ENCODE results near the gene SMAP1. TPM values are rescaled to one million over a fixed set of nuclear protein-coding genes. Genes with fewer than 3 reads are reported as not detected.

Gene SMAP1
- total RNA-seq, 3 donors from 2014 or later = 21.1 to 23.2 (median 22.6) TPM

DNA sequence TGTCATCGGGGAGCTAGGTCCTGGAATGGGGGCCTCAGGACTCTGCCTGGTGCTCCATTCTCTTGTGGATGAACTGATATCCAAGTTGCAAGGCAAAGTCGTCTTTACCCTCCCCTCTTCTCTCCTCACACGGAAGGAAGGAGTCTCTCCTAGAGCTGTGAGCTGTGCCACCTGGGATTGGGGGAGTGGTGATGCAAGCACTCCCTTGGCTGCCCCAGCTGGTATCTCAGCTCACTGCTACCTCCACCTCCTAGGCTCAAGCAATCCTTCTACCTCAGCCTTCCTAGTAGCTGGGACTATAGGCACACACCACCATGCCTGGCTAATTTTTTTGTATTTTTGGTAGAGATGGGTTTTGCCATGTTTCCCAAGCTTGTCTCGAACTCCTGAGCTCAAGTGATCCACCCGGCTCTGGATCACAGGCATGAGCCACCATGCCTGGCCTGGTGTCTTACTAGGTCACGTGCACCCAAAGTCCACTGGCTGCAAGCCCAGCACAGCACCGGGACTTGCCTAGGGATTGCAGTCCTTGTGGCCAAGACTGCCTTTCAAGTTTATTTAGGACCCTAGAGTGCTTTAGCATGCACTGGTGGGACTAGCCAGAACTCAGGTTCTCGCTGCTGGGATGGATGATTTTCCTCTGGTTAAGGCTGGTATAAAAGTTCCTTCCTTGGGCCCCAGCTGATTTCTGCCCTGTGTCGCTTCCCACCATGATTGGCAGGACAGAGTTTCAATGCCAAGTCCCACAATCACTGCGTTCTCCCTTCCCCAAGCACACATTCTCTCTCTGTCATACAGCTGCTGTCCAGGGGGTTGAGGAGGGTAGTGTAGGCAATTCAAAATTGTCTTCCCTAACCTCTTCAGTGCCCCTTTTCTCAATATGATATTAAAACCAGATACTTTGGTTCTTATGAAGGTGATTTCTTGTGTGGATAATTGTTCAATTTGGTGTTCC is 33.5 kb downstream of the SMAP1 start:
- ATAC-seq = no peak
- H3K36me3 Mint-ChIP-seq (ENCODE audit: insufficient read depth) = peaks cover 9% of the 10 kb centered on the region

GRCh38 chr6:70705772-70706171 is 38.1 kb downstream of the SMAP1 start:
- DNase-seq = no peak
- no peak overlapping the region for H3K4me3 Mint-ChIP-seq
- H3K36me3 Mint-ChIP-seq (ENCODE audit: insufficient read depth) = peaks cover 3% of the 10 kb centered on the region
- H3K27me3 Mint-ChIP-seq (ENCODE audit: low read depth) = no peaks in the 10 kb centered on the region
- H3K9me3 Mint-ChIP-seq = no peaks in the 10 kb centered on the region
- ATAC-seq = no peak
- peaks cover 55% of the 10 kb centered on the region for H3K4me1 Mint-ChIP-seq (ENCODE audit: low read depth)

More for the DNA sequence above, 33.5 kb downstream of the SMAP1 start:
- Mint-ChIP-seq H3K9me3 (no peaks in the 10 kb centered on the region), H3K4me3 (no peak overlapping the region), H3K4me1 (ENCODE audit: low read depth) (peaks cover 64% of the 10 kb centered on the region), H3K27me3 (ENCODE audit: low read depth) (no peaks in the 10 kb centered on the region)
- no peak for DNase-seq

- H3K9me3 Mint-ChIP-seq = no peaks in the 10 kb centered on the region
- no peaks in the 10 kb centered on the region for H3K27me3 Mint-ChIP-seq (ENCODE audit: low read depth)
- H3K4me1 Mint-ChIP-seq (ENCODE audit: low read depth) = peaks cover 48% of the 10 kb centered on the region
- peaks cover 2% of the 10 kb centered on the region for H3K36me3 Mint-ChIP-seq (ENCODE audit: insufficient read depth)
- H3K4me3 Mint-ChIP-seq = no peak overlapping the region
- DNase-seq = no peak
- no peak for ATAC-seq
Measured at GRCh38 chr6:70706491-70707123, 38.9 kb downstream of the SMAP1 start.

DNA sequence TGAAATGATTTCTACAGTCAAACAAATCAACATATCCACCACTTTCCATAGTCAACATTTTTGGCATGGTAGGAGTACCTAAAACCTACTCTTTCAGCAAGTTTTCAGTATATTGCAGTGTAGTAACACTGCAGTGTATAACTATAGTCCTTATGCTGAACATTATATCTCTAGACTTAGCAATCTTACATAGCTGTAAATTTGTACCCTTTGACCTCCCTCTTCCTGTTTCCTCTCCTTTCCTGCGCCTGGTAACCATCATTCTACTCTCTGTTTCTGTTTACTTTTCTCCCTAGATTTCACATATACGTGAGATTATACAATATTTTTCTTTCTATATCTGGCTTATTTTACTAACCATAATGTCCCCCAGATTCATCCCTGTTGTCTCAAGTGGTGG is 40.2 kb downstream of the SMAP1 start:
- DNase-seq = no peak
- H3K36me3 Mint-ChIP-seq (ENCODE audit: insufficient read depth) = peaks cover under 1% of the 10 kb centered on the region
- H3K4me1 Mint-ChIP-seq (ENCODE audit: low read depth) = peaks cover 48% of the 10 kb centered on the region
- no peak for ATAC-seq
- H3K27me3 Mint-ChIP-seq (ENCODE audit: low read depth) = no peaks in the 10 kb centered on the region
- no peaks in the 10 kb centered on the region for H3K9me3 Mint-ChIP-seq
- no peak overlapping the region for H3K4me3 Mint-ChIP-seq

GRCh38 chr6:70708448-70708847 is 40.8 kb downstream of the SMAP1 start:
- H3K4me3 Mint-ChIP-seq = no peak overlapping the region
- H3K9me3 Mint-ChIP-seq = peaks cover 4% of the 10 kb centered on the region
- peak; percentile 58 to 83 for ATAC-seq
- H3K36me3 Mint-ChIP-seq (ENCODE audit: insufficient read depth) = peaks cover 3% of the 10 kb centered on the region
- peaks cover 54% of the 10 kb centered on the region for H3K4me1 Mint-ChIP-seq (ENCODE audit: low read depth)
- no peaks in the 10 kb centered on the region for H3K27me3 Mint-ChIP-seq (ENCODE audit: low read depth)
- DNase-seq = no peak

- no peak for DNase-seq
- peaks cover 52% of the 10 kb centered on the region for H3K4me1 Mint-ChIP-seq (ENCODE audit: low read depth)
- no peak for ATAC-seq
- H3K27me3 Mint-ChIP-seq (ENCODE audit: low read depth) = no peaks in the 10 kb centered on the region
- peaks cover 11% of the 10 kb centered on the region for H3K36me3 Mint-ChIP-seq (ENCODE audit: insufficient read depth)
- no peak overlapping the region for H3K4me3 Mint-ChIP-seq
- H3K9me3 Mint-ChIP-seq = peaks cover 12% of the 10 kb centered on the region
Measured at GRCh38 chr6:70709826-70710225, 42.1 kb downstream of the SMAP1 start.

DNA sequence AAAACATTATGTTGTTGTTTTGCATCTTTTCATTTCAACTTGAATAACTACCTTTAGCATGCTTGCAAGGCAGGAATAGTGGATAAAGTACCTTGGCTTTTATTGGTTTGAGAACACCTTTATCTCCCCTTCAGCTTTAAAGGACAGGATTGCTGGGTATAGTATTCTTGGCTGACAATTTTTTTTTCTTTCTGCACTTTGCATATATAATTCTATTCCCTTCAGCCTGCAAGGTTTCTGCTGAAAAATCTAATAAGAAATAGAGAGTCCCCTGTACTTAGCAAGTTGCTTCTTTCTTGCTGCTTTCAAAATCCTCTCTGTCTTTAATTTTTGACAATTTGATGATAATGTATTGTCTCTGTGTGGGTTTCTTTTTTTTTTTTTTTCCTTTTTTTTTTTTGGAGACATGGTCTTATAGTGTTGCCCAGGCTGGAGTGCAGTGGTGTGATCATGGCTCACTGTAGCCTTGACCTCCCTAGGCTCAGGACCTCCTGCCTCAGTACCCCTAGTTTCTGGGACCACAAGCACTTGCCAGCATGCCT is 47.1 kb downstream of the SMAP1 start:
- Mint-ChIP-seq H3K4me3 (no peak overlapping the region), H3K9me3 (peaks cover 12% of the 10 kb centered on the region), H3K36me3 (ENCODE audit: insufficient read depth) (peaks cover 15% of the 10 kb centered on the region), H3K4me1 (ENCODE audit: low read depth) (peaks cover 44% of the 10 kb centered on the region), H3K27me3 (ENCODE audit: low read depth) (no peaks in the 10 kb centered on the region)
- ATAC-seq (no peak), DNase-seq (no peak)

DNA sequence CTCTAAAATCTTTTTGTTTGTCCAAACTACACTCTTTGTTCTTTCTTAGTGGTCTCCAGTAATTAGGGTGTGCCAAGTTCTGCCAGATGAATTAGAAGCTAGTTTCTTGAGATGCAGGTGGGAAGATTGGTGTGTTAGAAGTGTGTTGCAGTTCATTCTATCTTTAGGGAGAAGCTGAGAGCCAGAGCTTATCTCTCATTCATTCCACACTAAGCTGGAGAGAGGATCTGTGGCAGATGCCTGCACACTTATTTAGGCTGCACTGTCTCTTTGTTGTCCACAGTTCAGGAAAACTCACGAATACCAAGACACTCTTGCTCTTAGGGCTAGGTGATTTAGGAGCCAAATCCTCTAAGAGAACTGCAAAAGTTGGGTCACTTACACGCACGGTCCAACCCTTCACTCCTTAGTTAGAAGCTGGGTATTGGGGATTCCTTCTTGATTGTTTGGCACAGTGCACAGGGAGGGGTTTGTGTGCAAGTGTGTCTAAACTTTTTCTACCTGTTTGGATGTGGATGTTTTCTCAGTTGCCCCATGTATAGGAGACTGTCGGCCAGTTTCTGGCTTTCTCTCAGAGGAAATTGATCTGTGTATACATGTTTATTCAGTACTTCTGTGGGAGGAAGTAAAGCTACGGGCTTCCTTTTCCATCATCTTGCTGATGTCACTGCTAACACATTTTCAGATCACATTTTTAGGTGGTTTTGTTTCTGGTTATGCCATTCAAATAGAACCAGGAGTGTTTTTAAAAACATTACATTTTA is 49.5 kb downstream of the SMAP1 start:
- H3K9me3 Mint-ChIP-seq = peaks cover 12% of the 10 kb centered on the region
- ATAC-seq (peak in 1 of 2 donors; percentile 61), DNase-seq (no peak)
- no peak overlapping the region for H3K4me3 Mint-ChIP-seq
- peaks cover 22% of the 10 kb centered on the region for H3K36me3 Mint-ChIP-seq (ENCODE audit: insufficient read depth)
- no peaks in the 10 kb centered on the region for H3K27me3 Mint-ChIP-seq (ENCODE audit: low read depth)
- H3K4me1 Mint-ChIP-seq (ENCODE audit: low read depth) = peaks cover 47% of the 10 kb centered on the region

GRCh38 chr6:70724524-70724923 is 56.8 kb downstream of the SMAP1 start:
- Mint-ChIP-seq H3K4me1 (ENCODE audit: low read depth) (peaks cover 42% of the 10 kb centered on the region), H3K4me3 (no peak overlapping the region), H3K36me3 (ENCODE audit: insufficient read depth) (peaks cover 11% of the 10 kb centered on the region), H3K27me3 (ENCODE audit: low read depth) (no peaks in the 10 kb centered on the region), H3K9me3 (no peaks in the 10 kb centered on the region)
- DNase-seq (no peak), ATAC-seq (no peak)

DNA sequence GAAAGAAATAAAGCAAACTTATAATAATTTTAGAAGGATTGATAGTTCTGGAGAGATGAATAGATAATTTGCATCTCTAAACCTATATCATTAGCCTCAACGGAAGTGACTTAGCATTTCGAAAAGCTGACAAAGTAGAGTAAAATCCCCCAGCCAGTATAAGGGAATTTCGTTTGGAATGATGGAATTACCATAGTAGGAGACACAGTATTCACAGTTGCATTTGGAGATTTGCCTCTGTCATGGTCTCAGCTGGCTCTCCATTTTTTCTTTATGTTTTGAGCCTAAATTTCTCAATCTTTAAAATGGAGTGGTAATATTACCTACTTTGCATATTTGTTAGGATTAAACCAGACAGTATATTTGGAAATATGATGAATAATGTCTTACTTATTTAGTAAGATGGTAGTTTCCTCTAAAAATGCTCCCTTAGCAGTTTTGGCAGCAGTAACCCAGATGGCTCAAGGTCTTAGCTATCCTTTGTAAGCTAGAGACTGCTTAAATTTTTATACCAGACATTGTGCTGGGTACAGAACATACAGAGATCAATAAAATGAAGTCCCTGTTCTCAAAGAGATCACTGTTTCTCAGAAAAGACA is 58.2 kb downstream of the SMAP1 start:
- no peak for ATAC-seq

GRCh38 chr6:70734381-70734780 is 66.7 kb downstream of the SMAP1 start:
- H3K36me3 Mint-ChIP-seq (ENCODE audit: insufficient read depth) = peaks cover 41% of the 10 kb centered on the region
- H3K4me1 Mint-ChIP-seq (ENCODE audit: low read depth) = peaks cover 26% of the 10 kb centered on the region
- no peak for DNase-seq
- H3K27me3 Mint-ChIP-seq (ENCODE audit: low read depth) = no peaks in the 10 kb centered on the region
- H3K9me3 Mint-ChIP-seq = no peaks in the 10 kb centered on the region
- H3K4me3 Mint-ChIP-seq = no peak overlapping the region
- ATAC-seq = no peak

More for the DNA sequence above, 58.2 kb downstream of the SMAP1 start:
- peaks cover 13% of the 10 kb centered on the region for H3K36me3 Mint-ChIP-seq (ENCODE audit: insufficient read depth)
- no peaks in the 10 kb centered on the region for H3K27me3 Mint-ChIP-seq (ENCODE audit: low read depth)
- DNase-seq = no peak
- H3K9me3 Mint-ChIP-seq = no peaks in the 10 kb centered on the region
- H3K4me3 Mint-ChIP-seq = no peak overlapping the region
- peaks cover 47% of the 10 kb centered on the region for H3K4me1 Mint-ChIP-seq (ENCODE audit: low read depth)

GRCh38 chr6:70734979-70735378 is 67.3 kb downstream of the SMAP1 start:
- H3K4me1 Mint-ChIP-seq (ENCODE audit: low read depth) = peaks cover 20% of the 10 kb centered on the region
- ATAC-seq = no peak
- peaks cover 41% of the 10 kb centered on the region for H3K36me3 Mint-ChIP-seq (ENCODE audit: insufficient read depth)
- DNase-seq = no peak
- H3K27me3 Mint-ChIP-seq (ENCODE audit: low read depth) = no peaks in the 10 kb centered on the region
- H3K4me3 Mint-ChIP-seq = no peak overlapping the region
- no peaks in the 10 kb centered on the region for H3K9me3 Mint-ChIP-seq

DNA sequence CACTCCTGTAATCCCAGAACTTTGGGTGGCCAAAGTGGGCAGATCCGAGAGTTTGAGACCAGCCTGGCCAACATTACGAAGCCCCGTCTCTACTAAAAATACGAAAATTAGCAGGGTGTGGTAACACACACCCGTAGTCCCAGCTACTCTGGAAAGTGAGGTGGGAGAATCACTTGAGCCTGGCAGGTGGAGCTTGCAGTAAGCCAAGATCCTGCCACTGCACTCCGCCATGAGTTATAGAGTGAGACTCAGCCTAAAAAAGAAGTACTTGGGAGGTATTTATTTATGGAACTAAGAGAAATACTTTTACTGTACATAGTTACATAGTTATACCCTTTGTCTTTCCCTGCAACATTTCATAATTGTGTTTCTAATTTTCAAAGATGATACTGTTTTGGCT is 67.8 kb downstream of the SMAP1 start:
- no peaks in the 10 kb centered on the region for H3K27me3 Mint-ChIP-seq (ENCODE audit: low read depth)
- H3K36me3 Mint-ChIP-seq (ENCODE audit: insufficient read depth) = peaks cover 47% of the 10 kb centered on the region
- no peaks in the 10 kb centered on the region for H3K9me3 Mint-ChIP-seq
- H3K4me1 Mint-ChIP-seq (ENCODE audit: low read depth) = peaks cover 18% of the 10 kb centered on the region
- H3K4me3 Mint-ChIP-seq = no peak overlapping the region
- DNase-seq (no peak), ATAC-seq (no peak)

DNA sequence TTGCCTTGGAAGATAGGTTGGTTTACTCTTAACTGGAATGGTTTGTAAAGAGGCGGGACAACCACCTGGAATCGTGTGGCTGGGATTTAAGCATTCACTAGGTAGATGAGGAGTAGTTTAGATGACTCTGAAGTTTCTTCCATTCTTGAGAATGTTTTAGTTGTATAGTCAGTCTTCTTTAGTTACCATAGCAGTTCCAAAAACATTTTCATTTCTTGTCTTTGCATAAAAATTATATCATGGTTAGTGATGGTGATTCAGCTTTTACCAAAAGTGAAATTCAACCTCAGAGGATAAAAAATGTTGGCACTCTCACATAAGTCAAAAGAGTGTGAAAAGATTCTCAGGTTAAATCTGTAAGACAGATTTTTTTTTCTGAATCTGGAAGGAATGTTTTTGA is 70.3 kb downstream of the SMAP1 start:
- ATAC-seq (peak in 1 of 2 donors; percentile 43), DNase-seq (no peak)
- Mint-ChIP-seq H3K36me3 (ENCODE audit: insufficient read depth) (peaks cover 62% of the 10 kb centered on the region), H3K4me1 (ENCODE audit: low read depth) (peaks cover 18% of the 10 kb centered on the region), H3K4me3 (no peak overlapping the region), H3K9me3 (peaks cover 10% of the 10 kb centered on the region), H3K27me3 (ENCODE audit: low read depth) (no peaks in the 10 kb centered on the region)
